Esophagus squamous epithelium (tissue), 4 donors: ENCODE data around the gene PLGRKT.

Experiments used
- POLR2A ChIP-seq, 4 donors: fragments of 450-650 bp; IDR thresholded peaks; one replicate each; pipeline ENCODE4 v1.6.1; 2017; ENCODE audit warnings: antibody characterized with exemption in 4 of 4, mild to moderate bottlenecking in 4 of 4, moderate library complexity in 3 of 4
- TF ChIP-seq, protein P1 (sequence below), 6 experiments: fragments of 450-650 bp in 4 of 6; fragments of 200-600 bp in 2 of 6; sonication (generic) in 2 of 6; IDR thresholded peaks; one replicate each; pipeline ENCODE4 v1.5.1; 2016 to 2019; ENCODE audit warnings: antibody characterized with exemption in 6 of 6, mild to moderate bottlenecking in 4 of 6, moderate library complexity in 4 of 6

DNA sequence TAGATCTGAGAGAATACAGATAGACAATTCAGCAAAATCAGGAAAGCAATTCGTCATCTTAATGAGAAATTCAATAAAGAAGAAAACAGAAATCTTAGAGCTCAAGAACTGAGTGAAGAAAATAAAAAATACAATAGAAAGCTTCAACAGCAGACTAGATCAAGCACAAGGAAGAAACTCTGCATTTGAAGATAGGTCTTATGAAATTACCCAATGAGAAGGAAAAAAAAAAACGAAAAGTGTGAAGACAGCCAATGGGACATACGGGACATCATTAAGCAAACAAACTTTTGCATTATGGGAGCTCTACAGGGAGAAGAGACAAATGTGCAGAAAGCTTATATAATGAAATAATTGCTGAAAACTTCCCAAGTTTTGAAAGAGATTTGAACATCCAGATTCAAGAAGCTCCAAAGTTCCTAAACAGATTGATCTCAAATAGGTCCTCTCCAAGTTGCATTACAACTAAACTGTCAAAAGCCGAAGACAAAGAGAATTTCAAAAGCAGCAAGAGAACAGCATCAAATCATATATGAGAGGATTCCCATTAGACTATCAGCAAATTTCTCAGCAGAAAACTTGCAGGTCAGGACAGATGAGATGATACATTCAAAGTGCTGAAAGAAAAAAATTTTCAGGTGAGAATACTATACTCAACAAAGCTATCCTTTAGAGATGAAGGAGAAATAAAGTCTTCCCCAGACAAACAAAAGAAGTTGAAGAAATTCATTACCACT, 122.4 kb downstream of the PLGRKT start:
- no peak for TF ChIP-seq POLR2A (IDR thresholded peaks at IDR 0.05)
- TF ChIP-seq, protein P1, sequence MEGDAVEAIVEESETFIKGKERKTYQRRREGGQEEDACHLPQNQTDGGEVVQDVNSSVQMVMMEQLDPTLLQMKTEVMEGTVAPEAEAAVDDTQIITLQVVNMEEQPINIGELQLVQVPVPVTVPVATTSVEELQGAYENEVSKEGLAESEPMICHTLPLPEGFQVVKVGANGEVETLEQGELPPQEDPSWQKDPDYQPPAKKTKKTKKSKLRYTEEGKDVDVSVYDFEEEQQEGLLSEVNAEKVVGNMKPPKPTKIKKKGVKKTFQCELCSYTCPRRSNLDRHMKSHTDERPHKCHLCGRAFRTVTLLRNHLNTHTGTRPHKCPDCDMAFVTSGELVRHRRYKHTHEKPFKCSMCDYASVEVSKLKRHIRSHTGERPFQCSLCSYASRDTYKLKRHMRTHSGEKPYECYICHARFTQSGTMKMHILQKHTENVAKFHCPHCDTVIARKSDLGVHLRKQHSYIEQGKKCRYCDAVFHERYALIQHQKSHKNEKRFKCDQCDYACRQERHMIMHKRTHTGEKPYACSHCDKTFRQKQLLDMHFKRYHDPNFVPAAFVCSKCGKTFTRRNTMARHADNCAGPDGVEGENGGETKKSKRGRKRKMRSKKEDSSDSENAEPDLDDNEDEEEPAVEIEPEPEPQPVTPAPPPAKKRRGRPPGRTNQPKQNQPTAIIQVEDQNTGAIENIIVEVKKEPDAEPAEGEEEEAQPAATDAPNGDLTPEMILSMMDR (IDR thresholded peaks at IDR 0.05) = no peak
